ENCODE results near the gene FOXL2.
A peak's percentile ranks its signal among the peaks of the same experiment; 100 is the strongest.

The FOXL2 gene

GRCh38 chr3:138914870-138915502 is 32.0 kb downstream of the FOXL2 start:
- H3K4me2 ChIP-seq (ENCODE audit: low read length): peak overlapping the region; percentile 82
- no peaks in the 10 kb centered on the region for H3F3A ChIP-seq (ENCODE audit: control insufficient read depth, insufficient read depth)
- H3K27ac ChIP-seq (ENCODE audit: low read depth, low read length): no peak overlapping the region
- H3K4me3 ChIP-seq (ENCODE audit: low read length): peak overlapping the region; percentile 80
- H3K79me2 ChIP-seq (ENCODE audit: control insufficient read depth, low read length): no peaks in the 10 kb centered on the region
- H3K27me3 ChIP-seq (ENCODE audit: control insufficient read depth, low read length): no peaks in the 10 kb centered on the region
- no peak for TF ChIP-seq CTCF (IDR thresholded peaks at IDR 0.05; ENCODE audit: low read depth, low read length, poor library complexity, severe bottlenecking)
- no peak for TF ChIP-seq EZH2phosphoT487 (IDR thresholded peaks at IDR 0.05; ENCODE audit: borderline replicate concordance, low read length)
- H3K9me2 ChIP-seq (replicated peaks; ENCODE audit: control insufficient read depth, low read length): no peaks in the 10 kb centered on the region
- H3K9me3 ChIP-seq (ENCODE audit: control insufficient read depth, insufficient read depth, low read length): no peaks in the 10 kb centered on the region
- no peaks in the 10 kb centered on the region for H3K36me3 ChIP-seq (ENCODE audit: control insufficient read depth, low read length)
- H4K20me1 ChIP-seq (ENCODE audit: control insufficient read depth, insufficient read depth, low read depth, low read length): no peaks in the 10 kb centered on the region
- H3K4me1 ChIP-seq (ENCODE audit: control insufficient read depth, low read length): peaks cover 6% of the 10 kb centered on the region

- Histone ChIP-seq H3K4me2 (ENCODE audit: low read length) (no peak overlapping the region), H3K9me3 (ENCODE audit: control insufficient read depth, insufficient read depth, low read length) (no peaks in the 10 kb centered on the region), H3K79me2 (ENCODE audit: control insufficient read depth, low read length) (no peaks in the 10 kb centered on the region), H3F3A (ENCODE audit: control insufficient read depth, insufficient read depth) (no peaks in the 10 kb centered on the region), H3K27ac (ENCODE audit: low read depth, low read length) (no peak overlapping the region), H3K9me2 (replicated peaks; ENCODE audit: control insufficient read depth, low read length) (no peaks in the 10 kb centered on the region), H3K36me3 (ENCODE audit: control insufficient read depth, low read length) (no peaks in the 10 kb centered on the region), H3K4me3 (ENCODE audit: low read length) (no peak overlapping the region), H3K4me1 (ENCODE audit: control insufficient read depth, low read length) (peaks cover 6% of the 10 kb centered on the region), H4K20me1 (ENCODE audit: control insufficient read depth, insufficient read depth, low read depth, low read length) (no peaks in the 10 kb centered on the region), H3K27me3 (ENCODE audit: control insufficient read depth, low read length) (no peaks in the 10 kb centered on the region)
- TF ChIP-seq CTCF (IDR thresholded peaks at IDR 0.05; ENCODE audit: low read depth, low read length, poor library complexity, severe bottlenecking): no peak
- TF ChIP-seq EZH2phosphoT487 (IDR thresholded peaks at IDR 0.05; ENCODE audit: borderline replicate concordance, low read length): no peak
These were observed 33.2 kb downstream of the FOXL2 start for GRCh38 chr3:138913766-138914165.

- H3F3A ChIP-seq (ENCODE audit: control insufficient read depth, insufficient read depth): no peaks in the 10 kb centered on the region
These were observed 34.7 kb downstream of the FOXL2 start for GRCh38 chr3:138912237-138912636.

More at GRCh38 chr3:138912237-138912636, 34.7 kb downstream of the FOXL2 start:
- Histone ChIP-seq H3K27ac (ENCODE audit: low read depth, low read length) (no peak overlapping the region), H3K4me3 (ENCODE audit: low read length) (no peak overlapping the region), H3K79me2 (ENCODE audit: control insufficient read depth, low read length) (no peaks in the 10 kb centered on the region), H3K9me3 (ENCODE audit: control insufficient read depth, insufficient read depth, low read length) (no peaks in the 10 kb centered on the region), H3K9me2 (replicated peaks; ENCODE audit: control insufficient read depth, low read length) (no peaks in the 10 kb centered on the region), H3K36me3 (ENCODE audit: control insufficient read depth, low read length) (no peaks in the 10 kb centered on the region), H3K4me2 (ENCODE audit: low read length) (no peak overlapping the region), H4K20me1 (ENCODE audit: control insufficient read depth, insufficient read depth, low read depth, low read length) (no peaks in the 10 kb centered on the region), H3K4me1 (ENCODE audit: control insufficient read depth, low read length) (peaks cover 6% of the 10 kb centered on the region), H3K27me3 (ENCODE audit: control insufficient read depth, low read length) (no peaks in the 10 kb centered on the region)
- TF ChIP-seq CTCF (IDR thresholded peaks at IDR 0.05; ENCODE audit: low read depth, low read length, poor library complexity, severe bottlenecking): no peak
- TF ChIP-seq EZH2phosphoT487 (IDR thresholded peaks at IDR 0.05; ENCODE audit: borderline replicate concordance, low read length): no peak

All from DOHH2 (cell line).